ENCODE data around the gene FAM151B. TPM values are rescaled to one million over a fixed set of nuclear protein-coding genes. Genes with fewer than 3 reads are reported as not detected.

The FAM151B gene
- total and polyA plus RNA-seq, 7 donors: 0.36 to 2.1 (median 0.96) TPM

GRCh38 chr5:80508844-80509243, 20.9 kb downstream of the FAM151B start:
- no peak for ATAC-seq
- no peaks in the 10 kb centered on the region for H3K9me3 ChIP-seq
- no peak overlapping the region for H3K27ac ChIP-seq
- intact Hi-C loops (cut with DNase I): no loop called here
- H3K4me3 ChIP-seq: no peak overlapping the region
- 92 to 97% (median 93%) methylated on average over 6 of the region's 6 CpGs for WGBS, 3 donors
- no peaks in the 10 kb centered on the region for H3K27me3 ChIP-seq (ENCODE audit: insufficient read depth in 3 of 3, low read length in 2 of 3)
- H3K4me1 ChIP-seq: no peaks in the 10 kb centered on the region
- no peak for DNase-seq
- TF ChIP-seq CTCF (IDR thresholded peaks at IDR 0.05): no peak
- H3K36me3 ChIP-seq (ENCODE audit: insufficient read depth in 1 of 2, low read depth in 1 of 2): no peaks in the 10 kb centered on the region

- Histone ChIP-seq H3K4me3 (no peak overlapping the region), H3K9me3 (no peaks in the 10 kb centered on the region), H3K4me1 (no peaks in the 10 kb centered on the region), H3K27me3 (ENCODE audit: insufficient read depth in 3 of 3, low read length in 2 of 3) (no peaks in the 10 kb centered on the region), H3K27ac (no peak overlapping the region), H3K36me3 (ENCODE audit: insufficient read depth in 1 of 2, low read depth in 1 of 2) (no peaks in the 10 kb centered on the region)
- intact Hi-C loops (cut with DNase I): no loop called here
- TF ChIP-seq CTCF (IDR thresholded peaks at IDR 0.05): no peak
- no peak for ATAC-seq
- WGBS, 3 donors: 82 to 87% (median 85%) methylated on average over 4 of the region's 4 CpGs
- no peak for DNase-seq
Observed at GRCh38 chr5:80509362-80509761, 21.5 kb downstream of the FAM151B start.

GRCh38 chr5:80516826-80517225, 28.9 kb downstream of the FAM151B start:
- intact Hi-C loops (cut with DNase I): no loop called here
- ATAC-seq (peak; percentile 96 to 99 (median 98)), DNase-seq (no peak)
- peaks cover 5% of the 10 kb centered on the region for H3K4me1 ChIP-seq
- 22 to 43% (median 29%) methylated on average over 4 of the region's 4 CpGs for WGBS, 3 donors
- no peak overlapping the region for H3K4me3 ChIP-seq
- no peaks in the 10 kb centered on the region for H3K27me3 ChIP-seq (ENCODE audit: insufficient read depth in 3 of 3, low read length in 2 of 3)
- no peak for TF ChIP-seq CTCF (IDR thresholded peaks at IDR 0.05)
- no peaks in the 10 kb centered on the region for H3K36me3 ChIP-seq (ENCODE audit: insufficient read depth in 1 of 2, low read depth in 1 of 2)
- H3K27ac ChIP-seq: no peak overlapping the region
- H3K9me3 ChIP-seq: no peaks in the 10 kb centered on the region

- WGBS, 3 donors: 77 to 84% (median 79%) methylated on average over 1 of the region's 1 CpG
Observed at GRCh38 chr5:80540691-80541090, 52.8 kb downstream of the FAM151B start.

More at GRCh38 chr5:80540691-80541090, 52.8 kb downstream of the FAM151B start:
- Histone ChIP-seq H3K27me3 (ENCODE audit: insufficient read depth in 3 of 3, low read length in 2 of 3) (no peaks in the 10 kb centered on the region), H3K4me1 (peaks cover 10% of the 10 kb centered on the region), H3K27ac (no peak overlapping the region), H3K36me3 (ENCODE audit: insufficient read depth in 1 of 2, low read depth in 1 of 2) (no peaks in the 10 kb centered on the region), H3K9me3 (no peaks in the 10 kb centered on the region), H3K4me3 (no peak overlapping the region)
- no peak for ATAC-seq
- intact Hi-C loops (cut with DNase I): no loop called here
- no peak for DNase-seq
- no peak for TF ChIP-seq CTCF (IDR thresholded peaks at IDR 0.05)

Data from psoas muscle (tissue), 8 donors.